GM12878 (cell line): Measurements from ENCODE around the gene CSTPP1. TPM values are rescaled to one million over a fixed set of nuclear protein-coding genes. Genes with fewer than 3 reads are reported as not detected.

Experiments used
- ATAC-seq: fragments of 200-7000 bp; cut with Tn5 transposase; 3 replicates; pipeline ENCODE4 v1.9.1; 2020; ENCODE audit warnings: mild to moderate bottlenecking, moderate library complexity
- BruUV-seq: library from RNA; stranded (reverse); fragments of 400-500 nt; replicated peaks from 2 replicates; lab custom pipeline; 2021; lab: Mats Ljungman, UMichigan
- CTCF ChIA-PET: fragments of 300-600 bp; sonication (Branson Sonifier 250); formaldehyde crosslinking; extraction: SDS; loops from one replicate; lab custom pipeline; 2021; ENCODE audit warnings: inconsistent platforms; lab: Yijun Ruan, JAX
- POLR2A ChIA-PET: fragments of 350-600 bp; formaldehyde crosslinking; extraction: SDS; loops from one replicate; lab custom pipeline; 2021; ENCODE audit warnings: inconsistent platforms; lab: Charles Lee
- RAD21 ChIA-PET: fragments of 300-600 bp; sonication (Branson Sonifier 250); formaldehyde crosslinking; loops from one replicate; lab custom pipeline; 2023; ENCODE audit warnings: antibody characterized with exemption; ENCODE audit not compliant: unreplicated experiment; lab: Charles Lee
- SMC1A ChIA-PET: fragments of 300-600 bp; sonication (Branson Sonifier 250); formaldehyde crosslinking; loops from one replicate; lab custom pipeline; 2023; ENCODE audit not compliant: unreplicated experiment, uncharacterized antibody; lab: Charles Lee
- DNase-seq: peaks from one replicate; pipeline ENCODE4 v3.0.0-alpha.2; 2011; ENCODE audit warnings: low read depth, low spot score
- FAIRE-seq: peaks from 3 replicates; lab custom pipeline; 2011; peaks lifted over from hg19 to GRCh38; lab: Jason Lieb, UNC
- H2AFZ ChIP-seq: 2 replicates; pipeline ENCODE4 v1.6.0; 2011; ENCODE audit warnings: low read depth, low read length, control low read depth; ENCODE audit not compliant: control insufficient read depth
- H3K27ac ChIP-seq: 2 replicates; pipeline ENCODE4 v1.5.1; 2011; ENCODE audit warnings: control low read depth; ENCODE audit not compliant: control insufficient read depth, insufficient read depth
- H3K27me3 ChIP-seq, 2 experiments: replicated peaks in 1 of 2; 2 replicates each; pipeline versions ENCODE4 v1.6.0 to v1.6.1; 2011; ENCODE audit warnings: low read length in 1 of 2; ENCODE audit not compliant: control insufficient read depth in 2 of 2, insufficient read depth in 2 of 2
- H3K36me3 ChIP-seq, 2 experiments: 2 replicates each; pipeline ENCODE4 v1.5.1; 2011; ENCODE audit warnings: low read length in 1 of 2; ENCODE audit not compliant: control insufficient read depth in 2 of 2, insufficient read depth in 2 of 2
- H3K4me1 ChIP-seq: 2 replicates; pipeline ENCODE4 v1.6.1; 2011; ENCODE audit warnings: mild to moderate bottlenecking, low read length, moderate library complexity, mixed read lengths; ENCODE audit not compliant: control insufficient read depth, insufficient read depth
- H3K4me2 ChIP-seq: 2 replicates; pipeline ENCODE4 v1.6.0; 2011; ENCODE audit warnings: control low read depth; ENCODE audit not compliant: control insufficient read depth, insufficient read depth
- H3K4me3 ChIP-seq: fragments of 200-600 bp; sonication (generic); 2 replicates; pipeline ENCODE4 v1.5.1; 2016
- H3K79me2 ChIP-seq: 2 replicates; pipeline ENCODE4 v1.6.0; 2011; ENCODE audit warnings: low read length; ENCODE audit not compliant: control insufficient read depth, insufficient read depth
- H3K9ac ChIP-seq: 2 replicates; pipeline ENCODE4 v1.8.0; 2011; ENCODE audit warnings: low read length, control low read depth, mixed read lengths; ENCODE audit not compliant: control insufficient read depth, insufficient read depth
- H3K9me3 ChIP-seq: replicated peaks from 3 replicates; pipeline ENCODE4 v1.5.1; 2011; ENCODE audit warnings: mild to moderate bottlenecking, low read length; ENCODE audit not compliant: control insufficient read depth, insufficient read depth
- H4K20me1 ChIP-seq: 2 replicates; pipeline ENCODE4 v1.6.0; 2011; ENCODE audit not compliant: control insufficient read depth, insufficient read depth
- MXI1 ChIP-seq: fragments of 150-350 bp; IDR thresholded peaks from 2 replicates; pipeline ENCODE4 v1.6.1; 2011; ENCODE audit warnings: low read depth, mild to moderate bottlenecking, inconsistent platforms, low read length, improper control_type of control experiment
- WGBS: methylation state at CpG from one replicate; pipeline ENCODE4 v1.1.6; 2016; ENCODE audit warnings: low lambda C conversion rate; ENCODE audit not compliant: insufficient replicate concordance, insufficient coverage; ENCODE audit errors: missing lambda C conversion rate; 5-methylcytosine and 5-hydroxymethylcytosine counted together
- in situ Hi-C: fragments of 300-500 bp; cut with MboI; formaldehyde crosslinking; loops from 9 replicates; pipeline ENCODE4 v1.14.3; 2018; ENCODE audit warnings: mixed read lengths
- intact Hi-C: fragments of 100-400 bp; cut with micrococcal nuclease; formaldehyde crosslinking; loops from one replicate; pipeline ENCODE4 v1.14.2; 2022; ENCODE audit not compliant: unreplicated experiment
- polyA plus RNA-seq, 11 experiments: library from polyadenylated mRNA; depleted of rRNA in 4 of 11; unstranded in 6 of 11; stranded (reverse) in 5 of 11; fragments of >200 nt; fragmentation: Nextera tagmentation in 4 of 11; fragmentation: Illumina TruSeq in 1 of 11; extraction: Ambion mirVana in 4 of 11; extraction: Trizol in 1 of 11; gene quantifications; 1 replicate in 1 of 11; 2 replicates in 10 of 11; pipeline versions ENCODE4 v1.2.1 to v1.2.3, GENCODE V29; 2011 to 2016; ENCODE audit warnings: inconsistent platforms in 2 of 11, missing spikeins in 2 of 11, low read depth in 1 of 11
- total RNA-seq, 4 experiments: library from RNA; depleted of rRNA in 3 of 4; stranded (reverse); fragments of >200 nt in 3 of 4; fragmentation: Illumina TruSeq in 1 of 4; extraction: Trizol in 1 of 4; gene quantifications; 2 replicates each; pipeline versions ENCODE4 v1.2.1 to v1.2.3, GENCODE V29; 2013 to 2021
- TF ChIP-seq, protein P1 (sequence below): fragments of 450-650 bp; IDR thresholded peaks from 2 replicates; pipeline ENCODE4 v1.6.1; 2016; ENCODE audit warnings: mild to moderate bottlenecking, moderate library complexity, borderline replicate concordance
- TF ChIP-seq, protein P2 (sequence below): IDR thresholded peaks from 2 replicates; pipeline ENCODE4 v1.6.1; 2012; ENCODE audit warnings: low read length, inconsistent platforms

Gene CSTPP1
- total and polyA plus RNA-seq, 10 of the 15 experiments (the other 5 are each of a cell fraction or from before 2014, with no cell fraction given): 7.1 to 23.4 (median 17.5) TPM

DNA sequence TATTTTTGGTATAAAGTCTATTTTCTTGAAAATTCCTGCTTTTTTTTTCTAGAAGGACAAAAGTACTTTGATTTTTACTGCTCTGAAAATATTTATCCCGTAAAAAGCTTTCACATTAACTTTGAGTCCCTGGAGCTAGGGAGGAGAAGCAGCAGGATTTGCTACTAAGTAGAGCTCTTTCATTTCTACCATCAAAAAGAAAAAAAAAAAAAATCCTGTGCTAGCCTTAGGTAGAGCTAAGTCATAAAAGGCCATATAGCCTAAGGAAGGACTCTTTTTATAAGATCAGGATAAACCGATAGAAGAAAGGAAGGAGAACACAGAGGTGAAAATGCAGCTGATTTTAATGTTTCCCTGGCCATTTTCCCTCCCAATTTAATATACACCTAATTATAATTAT is 48.0 kb downstream of the CSTPP1 start:
- 94% methylated on average over 2 of the region's 2 CpGs for WGBS
- no peaks in the 10 kb centered on the region for H3K27me3 ChIP-seq
- in situ Hi-C loops (no loop called here), intact Hi-C loops (no loop called here)
- H3K79me2 ChIP-seq: no peaks in the 10 kb centered on the region
- ChIA-PET RAD21 (interaction anchor here (0.6 kb wide), 1 partner anchor 237 kb away, joined by 3 read pairs; no protein-coding TSS in a partner anchor), SMC1A (interaction anchor here (0.7 to 1.5 kb wide), 2 partner anchors 16 to 19 kb away, joined by 4 to 5 read pairs; no protein-coding TSS in a partner anchor), POLR2A (interaction anchor here (0.6 kb wide), 1 partner anchor 81 kb away, joined by 4 read pairs; no protein-coding TSS in a partner anchor)
- H3K27ac ChIP-seq: no peak overlapping the region
- no peaks in the 10 kb centered on the region for H4K20me1 ChIP-seq
- no peak for ATAC-seq
- BruUV-seq: no TSS peak
- H3K4me3 ChIP-seq: no peak overlapping the region
- peaks cover under 1% of the 10 kb centered on the region; the same call in 1 of the 3 replicates for H3K9me3 ChIP-seq
- no peak overlapping the region for H3K9ac ChIP-seq
- no peak overlapping the region for H2AFZ ChIP-seq
- H3K4me2 ChIP-seq: no peak overlapping the region
- DNase-seq: no peak
- TF ChIP-seq, protein P1, sequence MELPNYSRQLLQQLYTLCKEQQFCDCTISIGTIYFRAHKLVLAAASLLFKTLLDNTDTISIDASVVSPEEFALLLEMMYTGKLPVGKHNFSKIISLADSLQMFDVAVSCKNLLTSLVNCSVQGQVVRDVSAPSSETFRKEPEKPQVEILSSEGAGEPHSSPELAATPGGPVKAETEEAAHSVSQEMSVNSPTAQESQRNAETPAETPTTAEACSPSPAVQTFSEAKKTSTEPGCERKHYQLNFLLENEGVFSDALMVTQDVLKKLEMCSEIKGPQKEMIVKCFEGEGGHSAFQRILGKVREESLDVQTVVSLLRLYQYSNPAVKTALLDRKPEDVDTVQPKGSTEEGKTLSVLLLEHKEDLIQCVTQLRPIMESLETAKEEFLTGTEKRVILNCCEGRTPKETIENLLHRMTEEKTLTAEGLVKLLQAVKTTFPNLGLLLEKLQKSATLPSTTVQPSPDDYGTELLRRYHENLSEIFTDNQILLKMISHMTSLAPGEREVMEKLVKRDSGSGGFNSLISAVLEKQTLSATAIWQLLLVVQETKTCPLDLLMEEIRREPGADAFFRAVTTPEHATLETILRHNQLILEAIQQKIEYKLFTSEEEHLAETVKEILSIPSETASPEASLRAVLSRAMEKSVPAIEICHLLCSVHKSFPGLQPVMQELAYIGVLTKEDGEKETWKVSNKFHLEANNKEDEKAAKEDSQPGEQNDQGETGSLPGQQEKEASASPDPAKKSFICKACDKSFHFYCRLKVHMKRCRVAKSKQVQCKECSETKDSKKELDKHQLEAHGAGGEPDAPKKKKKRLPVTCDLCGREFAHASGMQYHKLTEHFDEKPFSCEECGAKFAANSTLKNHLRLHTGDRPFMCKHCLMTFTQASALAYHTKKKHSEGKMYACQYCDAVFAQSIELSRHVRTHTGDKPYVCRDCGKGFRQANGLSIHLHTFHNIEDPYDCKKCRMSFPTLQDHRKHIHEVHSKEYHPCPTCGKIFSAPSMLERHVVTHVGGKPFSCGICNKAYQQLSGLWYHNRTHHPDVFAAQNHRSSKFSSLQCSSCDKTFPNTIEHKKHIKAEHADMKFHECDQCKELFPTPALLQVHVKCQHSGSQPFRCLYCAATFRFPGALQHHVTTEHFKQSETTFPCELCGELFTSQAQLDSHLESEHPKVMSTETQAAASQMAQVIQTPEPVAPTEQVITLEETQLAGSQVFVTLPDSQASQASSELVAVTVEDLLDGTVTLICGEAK: no peak
- TF ChIP-seq, protein P2, sequence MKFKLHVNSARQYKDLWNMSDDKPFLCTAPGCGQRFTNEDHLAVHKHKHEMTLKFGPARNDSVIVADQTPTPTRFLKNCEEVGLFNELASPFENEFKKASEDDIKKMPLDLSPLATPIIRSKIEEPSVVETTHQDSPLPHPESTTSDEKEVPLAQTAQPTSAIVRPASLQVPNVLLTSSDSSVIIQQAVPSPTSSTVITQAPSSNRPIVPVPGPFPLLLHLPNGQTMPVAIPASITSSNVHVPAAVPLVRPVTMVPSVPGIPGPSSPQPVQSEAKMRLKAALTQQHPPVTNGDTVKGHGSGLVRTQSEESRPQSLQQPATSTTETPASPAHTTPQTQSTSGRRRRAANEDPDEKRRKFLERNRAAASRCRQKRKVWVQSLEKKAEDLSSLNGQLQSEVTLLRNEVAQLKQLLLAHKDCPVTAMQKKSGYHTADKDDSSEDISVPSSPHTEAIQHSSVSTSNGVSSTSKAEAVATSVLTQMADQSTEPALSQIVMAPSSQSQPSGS: no peak
- no peak for TF ChIP-seq MXI1
- TF ChIP-seq, all 136 proteins: peak for 0
- no peaks in the 10 kb centered on the region for H3K4me1 ChIP-seq
- no peaks in the 10 kb centered on the region for H3K36me3 ChIP-seq
- FAIRE-seq: no peak
- CTCF ChIA-PET: interaction anchor here (1.2 to 1.9 kb wide), 2 partner anchors 50 to 168 kb away, joined by 3 to 11 read pairs; no protein-coding TSS in a partner anchor
